ENCODE measurements around the gene WDR91.

- TF ChIP-seq EZH2 (IDR thresholded peaks at IDR 0.05; ENCODE audit: borderline replicate concordance, low read depth, low read length, severe bottlenecking) (no peak), CTCF (IDR thresholded peaks at IDR 0.05; ENCODE audit: borderline replicate concordance, extremely low read depth, low read length, poor library complexity, severe bottlenecking) (no peak)
Measured at GRCh38 chr7:135204876-135205275, 6.5 kb downstream of the WDR91 start.
